ENCODE data around the gene STK39.

STK39 gene

DNA sequence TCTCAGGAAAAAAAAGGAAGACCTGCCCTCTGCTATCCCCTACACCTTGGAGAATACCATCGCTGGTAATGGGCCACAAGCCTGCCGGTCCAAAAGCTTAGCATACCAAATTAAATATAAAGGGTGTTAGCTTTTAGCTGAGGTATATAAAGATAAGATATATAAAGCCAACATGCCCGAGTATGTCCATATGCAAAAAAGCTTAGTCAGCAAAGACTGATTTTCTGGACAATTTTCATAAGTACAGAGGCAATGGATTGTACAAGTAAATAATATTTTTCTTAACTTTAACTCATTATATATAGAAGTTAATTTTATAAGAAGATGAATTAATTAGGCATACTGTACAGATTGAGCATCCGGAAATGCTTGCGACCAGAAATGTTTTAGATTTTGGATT lies 106.5 kb downstream of the STK39 start:
- Histone ChIP-seq H3K4me3 (no peak overlapping the region), H3K36me3 (no peaks in the 10 kb centered on the region), H3K9me3 (no peaks in the 10 kb centered on the region), H3K27ac (no peak overlapping the region), H3K27me3 (no peaks in the 10 kb centered on the region), H3K4me1 (peaks cover 0 to 5% (median 2%) of the 10 kb centered on the region in 4 donors)
- no peak for DNase-seq
- intact Hi-C loops (cut with DNase I; ENCODE audit: low total_unique reads) = no loop called here
- TF ChIP-seq, protein P1, sequence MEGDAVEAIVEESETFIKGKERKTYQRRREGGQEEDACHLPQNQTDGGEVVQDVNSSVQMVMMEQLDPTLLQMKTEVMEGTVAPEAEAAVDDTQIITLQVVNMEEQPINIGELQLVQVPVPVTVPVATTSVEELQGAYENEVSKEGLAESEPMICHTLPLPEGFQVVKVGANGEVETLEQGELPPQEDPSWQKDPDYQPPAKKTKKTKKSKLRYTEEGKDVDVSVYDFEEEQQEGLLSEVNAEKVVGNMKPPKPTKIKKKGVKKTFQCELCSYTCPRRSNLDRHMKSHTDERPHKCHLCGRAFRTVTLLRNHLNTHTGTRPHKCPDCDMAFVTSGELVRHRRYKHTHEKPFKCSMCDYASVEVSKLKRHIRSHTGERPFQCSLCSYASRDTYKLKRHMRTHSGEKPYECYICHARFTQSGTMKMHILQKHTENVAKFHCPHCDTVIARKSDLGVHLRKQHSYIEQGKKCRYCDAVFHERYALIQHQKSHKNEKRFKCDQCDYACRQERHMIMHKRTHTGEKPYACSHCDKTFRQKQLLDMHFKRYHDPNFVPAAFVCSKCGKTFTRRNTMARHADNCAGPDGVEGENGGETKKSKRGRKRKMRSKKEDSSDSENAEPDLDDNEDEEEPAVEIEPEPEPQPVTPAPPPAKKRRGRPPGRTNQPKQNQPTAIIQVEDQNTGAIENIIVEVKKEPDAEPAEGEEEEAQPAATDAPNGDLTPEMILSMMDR (IDR thresholded peaks at IDR 0.05) = no peak

DNA sequence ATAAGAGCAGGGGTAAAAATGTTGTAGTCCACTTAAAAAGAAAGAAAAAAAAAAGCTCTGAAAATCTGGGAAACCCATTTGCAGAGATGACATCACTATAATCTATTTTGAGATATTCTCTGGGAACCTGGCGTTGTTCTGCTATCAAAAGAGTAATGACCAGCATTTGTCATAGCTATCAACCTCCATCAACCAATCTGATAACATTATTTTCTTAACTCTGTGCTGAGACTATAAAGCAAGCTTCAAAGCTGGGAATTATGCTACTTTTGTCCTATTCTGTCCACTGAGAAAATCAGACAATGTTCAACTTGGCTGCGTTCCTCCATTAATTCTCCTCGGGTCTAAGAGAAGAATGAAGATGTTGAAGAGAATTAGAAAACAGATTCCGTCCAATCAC lies 107.5 kb downstream of the STK39 start:
- H3K36me3 ChIP-seq = no peaks in the 10 kb centered on the region
- H3K27me3 ChIP-seq = no peaks in the 10 kb centered on the region
- no peak overlapping the region for H3K4me3 ChIP-seq
- intact Hi-C loops (cut with DNase I; ENCODE audit: low total_unique reads) = no loop called here
- TF ChIP-seq, protein P1 (IDR thresholded peaks at IDR 0.05) = no peak
- peaks cover 0 to 5% (median 2%) of the 10 kb centered on the region in 4 donors for H3K4me1 ChIP-seq
- DNase-seq = no peak
- no peaks in the 10 kb centered on the region for H3K9me3 ChIP-seq
- H3K27ac ChIP-seq = no peak overlapping the region

- Histone ChIP-seq H3K27ac (no peak overlapping the region), H3K4me3 (no peak overlapping the region)
- intact Hi-C loops (cut with DNase I; ENCODE audit: low total_unique reads) = no loop called here
These were observed 108.5 kb downstream of the STK39 start for GRCh38 chr2:168138901-168139300.

GRCh38 chr2:168138374-168138773 lies 109.0 kb downstream of the STK39 start:
- Histone ChIP-seq H3K4me3 (no peak overlapping the region), H3K4me1 (peaks cover 0 to 5% (median 2%) of the 10 kb centered on the region in 4 donors), H3K36me3 (peaks cover 0 to under 1% (median 0%) of the 10 kb centered on the region in 3 donors), H3K27me3 (no peaks in the 10 kb centered on the region), H3K27ac (no peak overlapping the region), H3K9me3 (no peaks in the 10 kb centered on the region)
- TF ChIP-seq, protein P1 (IDR thresholded peaks at IDR 0.05) = no peak
- no peak for DNase-seq
- intact Hi-C loops (cut with DNase I; ENCODE audit: low total_unique reads) = no loop called here

More at GRCh38 chr2:168138901-168139300, 108.5 kb downstream of the STK39 start:
- H3K9me3 ChIP-seq = no peaks in the 10 kb centered on the region
- H3K4me1 ChIP-seq = peaks cover 0 to 5% (median 2%) of the 10 kb centered on the region in 4 donors
- H3K27me3 ChIP-seq = no peaks in the 10 kb centered on the region
- TF ChIP-seq, protein P1 (IDR thresholded peaks at IDR 0.05) = no peak
- DNase-seq = no peak
- H3K36me3 ChIP-seq = no peaks in the 10 kb centered on the region

DNA sequence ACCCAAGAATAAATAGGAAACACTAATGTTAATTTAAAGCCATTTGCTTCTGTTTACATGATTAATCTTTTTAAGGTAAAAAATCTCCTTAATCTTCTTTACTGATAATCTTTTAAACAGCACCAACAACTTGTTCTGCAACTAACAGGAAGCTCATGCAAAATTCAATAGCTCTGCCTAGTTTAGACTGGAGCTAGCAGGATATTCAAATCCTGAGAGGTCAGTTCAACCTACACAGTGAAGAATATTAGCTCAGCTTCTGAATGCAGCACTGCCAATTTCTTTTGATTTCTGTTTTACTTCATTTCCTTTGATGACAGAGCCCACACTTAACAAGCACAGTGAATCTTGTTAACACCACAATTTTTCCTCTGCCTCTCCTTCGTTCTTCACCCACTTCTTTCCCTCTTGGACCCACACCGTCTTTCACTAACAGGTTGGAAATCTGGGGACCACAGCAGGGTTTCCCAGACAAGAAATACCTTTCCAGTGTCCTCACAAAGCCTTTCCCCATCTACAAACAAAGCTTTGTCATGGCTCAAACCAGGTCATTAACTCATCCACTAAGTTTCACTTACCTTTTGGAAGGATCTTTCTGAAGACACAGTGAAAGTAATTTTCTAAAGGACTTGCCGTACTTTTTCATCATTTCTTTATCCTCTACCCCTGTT lies 109.8 kb downstream of the STK39 start:
- H3K4me1 ChIP-seq = peaks cover 0 to 5% (median 2%) of the 10 kb centered on the region in 4 donors
- TF ChIP-seq, protein P1 (IDR thresholded peaks at IDR 0.05) = no peak
- no peak for DNase-seq
- H3K9me3 ChIP-seq = no peaks in the 10 kb centered on the region
- intact Hi-C loops (cut with DNase I; ENCODE audit: low total_unique reads) = no loop called here
- no peak overlapping the region for H3K4me3 ChIP-seq
- peaks cover 0 to 6% (median 0%) of the 10 kb centered on the region in 3 donors for H3K36me3 ChIP-seq
- no peaks in the 10 kb centered on the region for H3K27me3 ChIP-seq
- H3K27ac ChIP-seq = no peak overlapping the region
